CD4-positive, CD25-positive, alpha-beta regulatory T cell (primary cell): Measurements from ENCODE around the gene MTCP1. TPM values are rescaled to one million over a fixed set of nuclear protein-coding genes. Genes with fewer than 3 reads are reported as not detected.

Source experiments
- ATAC-seq, 2 donors: fragments of 150-1000 bp; cut with Tn5 transposase; one replicate each; pipeline ENCODE4 v1.10.0; 2021; ENCODE audit warnings: low read depth in 2 of 2, moderate number of reproducible peaks in 2 of 2, moderate library complexity in 1 of 2
- DNase-seq, 3 donors: peaks; one replicate each; pipeline versions ENCODE4 v3.0.0 to v3.0.0-alpha.2; 2012 to 2022; ENCODE audit warnings: mixed read lengths in 1 of 3
- H3K27ac ChIP-seq: one replicate; pipeline ENCODE4 v1.7.0; 2013; ENCODE audit warnings: mild to moderate bottlenecking, low read length; ENCODE audit not compliant: insufficient read depth, poor library complexity, severe bottlenecking
- H3K27me3 ChIP-seq: one replicate; pipeline ENCODE4 v1.7.0; 2013; ENCODE audit warnings: low read length; ENCODE audit not compliant: control insufficient read depth, insufficient read depth
- H3K36me3 ChIP-seq: one replicate; pipeline ENCODE4 v1.7.0; 2013; ENCODE audit warnings: mild to moderate bottlenecking, low read length, moderate library complexity; ENCODE audit not compliant: control insufficient read depth, insufficient read depth
- H3K4me1 ChIP-seq: 2 replicates; pipeline ENCODE4 v1.7.0; 2013; ENCODE audit warnings: mild to moderate bottlenecking, low read length; ENCODE audit not compliant: insufficient read depth, control insufficient read depth, poor library complexity, severe bottlenecking
- H3K4me3 ChIP-seq: one replicate; pipeline ENCODE4 v1.7.0; 2013; ENCODE audit warnings: low read depth, mild to moderate bottlenecking, low read length, moderate library complexity
- H3K9me3 ChIP-seq, 2 experiments: 1 replicate in 1 of 2; 2 replicates in 1 of 2; pipeline ENCODE4 v1.7.0; 2013; ENCODE audit warnings: low read length in 2 of 2, mild to moderate bottlenecking in 1 of 2, moderate library complexity in 1 of 2; ENCODE audit not compliant: control insufficient read depth in 2 of 2
- H3K27ac Mint-ChIP-seq, 3 donors: one replicate each; pipeline ENCODE4 v1.8.0; 2020 to 2022; ENCODE audit warnings: mild to moderate bottlenecking in 3 of 3, mixed read lengths in 3 of 3, moderate library complexity in 2 of 3
- H3K27me3 Mint-ChIP-seq: one replicate; pipeline ENCODE4 v1.8.0; 2022; ENCODE audit warnings: mild to moderate bottlenecking, mixed read lengths
- H3K36me3 Mint-ChIP-seq: one replicate; pipeline ENCODE4 v1.8.0; 2020; ENCODE audit warnings: mixed read lengths
- H3K4me1 Mint-ChIP-seq, 4 donors: one replicate each; pipeline ENCODE4 v1.8.0; 2020 to 2022; ENCODE audit warnings: mixed read lengths in 4 of 4, mild to moderate bottlenecking in 1 of 4
- H3K4me3 Mint-ChIP-seq, 4 donors: one replicate each; pipeline ENCODE4 v1.8.0; 2020 to 2022; ENCODE audit warnings: mild to moderate bottlenecking in 4 of 4, mixed read lengths in 4 of 4, moderate library complexity in 3 of 4
- H3K9me3 Mint-ChIP-seq, 7 donors: one replicate each; pipeline ENCODE4 v1.8.0; 2020 to 2022; ENCODE audit warnings: mixed read lengths in 7 of 7, mild to moderate bottlenecking in 3 of 7, moderate library complexity in 2 of 7
- polyA plus RNA-seq, 4 donors: library from polyadenylated mRNA; unstranded; fragments of 300-500 nt; fragmentation: Illumina TruSeq; gene quantifications; one replicate each; pipeline ENCODE4 v1.2.3, GENCODE V29; 2021
- total RNA-seq: library from RNA; stranded (reverse); gene quantifications from one replicate; pipeline ENCODE4 v1.2.3, GENCODE V29; 2022

The MTCP1 gene, protein sequence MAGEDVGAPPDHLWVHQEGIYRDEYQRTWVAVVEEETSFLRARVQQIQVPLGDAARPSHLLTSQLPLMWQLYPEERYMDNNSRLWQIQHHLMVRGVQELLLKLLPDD
- total RNA-seq (16.1 TPM), polyA plus RNA-seq (10 to 100 TPM; 23.5 to 30.6 (median 25.7) TPM)

DNA sequence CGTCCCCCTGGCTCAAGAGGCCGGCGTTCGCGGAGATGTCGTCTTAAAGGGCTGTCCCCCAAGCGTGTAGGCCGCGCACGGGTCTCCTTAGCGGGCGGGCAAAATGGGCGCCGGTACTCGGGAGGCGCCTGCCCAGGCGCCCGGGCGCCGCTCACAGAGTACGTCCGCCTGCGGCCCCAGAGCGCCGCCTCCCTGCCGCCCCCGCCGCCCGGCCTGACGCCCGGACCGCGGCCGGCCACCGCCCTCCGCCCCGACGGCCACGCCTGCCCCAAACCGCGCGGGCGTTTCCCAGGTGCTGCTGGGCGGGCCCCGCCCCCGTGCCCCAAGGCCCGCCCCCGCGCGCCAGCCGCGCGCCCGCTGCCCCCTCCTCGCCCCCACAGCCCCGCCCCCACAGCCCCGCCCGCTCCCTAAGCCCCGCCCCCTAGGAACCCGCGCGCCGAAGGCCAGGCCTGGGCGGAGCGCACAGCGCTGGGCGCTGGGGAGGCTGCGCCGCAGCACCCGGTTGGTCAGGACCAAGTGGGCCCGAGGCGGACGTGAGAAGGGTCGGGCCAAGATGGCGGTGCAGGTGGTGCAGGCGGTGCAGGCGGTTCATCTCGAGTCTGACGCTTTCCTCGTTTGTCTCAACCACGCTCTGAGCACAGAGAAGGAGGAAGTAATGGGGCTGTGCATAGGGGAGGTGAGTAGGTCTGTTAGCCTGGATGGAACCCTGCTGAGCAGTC lies at the start of gene MTCP1, which contains the start of the genes BRCC3 and CMC4:
MTCP1 (minus strand) TSS at position 162 of the 719 bp plus-strand sequence. CDS start 5,126 bp downstream, outside the sequence.
BRCC3 (plus strand) TSS at position 534 of the 719 bp plus-strand sequence; CDS start at position 554, 20 bp downstream.
CMC4 (minus strand) TSS at position 162 of the 719 bp plus-strand sequence. CDS start 7,113 bp downstream, outside the sequence.
- Mint-ChIP-seq H3K9me3 (peaks cover 0 to 2% (median 0%) of the 10 kb centered on the region in 7 donors), H3K27me3 (no peaks in the 10 kb centered on the region), H3K4me3 (peak within 1 kb of the TSS; percentile 89 to 97 (median 94)), H3K36me3 (peaks cover 12% of the 10 kb centered on the region), H3K27ac (peak within 1 kb of the TSS; percentile 89 to 94 (median 93)), H3K4me1 (peaks cover 9 to 60% (median 43%) of the 10 kb centered on the region in 4 donors)
- H3K9me3 ChIP-seq, result no peaks in the 10 kb centered on the region
- H3K4me1 ChIP-seq, result peaks cover 31% of the 10 kb centered on the region
- H3K27me3 ChIP-seq, result no peaks in the 10 kb centered on the region
- peak within 1 kb of the TSS; percentile 92 for H3K4me3 ChIP-seq
- H3K36me3 ChIP-seq, result peaks cover 7% of the 10 kb centered on the region
- ATAC-seq (peak; percentile 81 to 82), DNase-seq (peak; percentile 73 to 84 (median 76))
- H3K27ac ChIP-seq, result peak within 1 kb of the TSS; percentile 82

DNA sequence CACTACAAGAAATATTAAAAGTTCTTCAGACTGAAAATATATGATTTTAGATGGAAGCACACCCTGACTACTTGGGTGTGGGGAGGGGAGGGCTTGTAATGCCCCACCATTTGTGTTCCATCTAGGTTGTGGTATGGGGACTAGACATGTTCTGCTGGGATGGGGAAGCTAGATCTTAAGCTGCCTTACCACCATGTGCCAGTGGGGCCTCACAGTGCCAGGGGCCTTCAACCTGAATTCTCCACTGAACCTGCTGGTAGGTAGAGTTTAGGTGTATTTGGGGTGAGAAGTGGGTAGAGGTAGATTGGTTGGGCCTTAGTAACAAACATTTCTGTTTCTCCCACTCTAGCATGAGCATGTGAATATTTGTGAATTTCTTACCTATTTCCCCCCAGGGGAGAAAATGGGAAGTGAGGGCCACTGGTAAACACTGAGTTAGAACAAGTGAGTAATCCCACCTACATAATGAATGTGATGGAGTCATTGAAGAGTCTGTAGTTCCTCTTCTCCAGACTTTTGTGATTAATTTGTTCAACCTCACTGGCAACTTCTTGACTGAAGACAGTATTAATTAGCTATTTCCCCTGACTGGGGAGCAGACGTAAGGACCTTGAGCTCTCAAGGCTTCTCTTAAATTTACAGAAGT lies 44.4 kb upstream of the MTCP1 start:
- H3K4me1 Mint-ChIP-seq, result peaks cover 0 to 4% (median 0%) of the 10 kb centered on the region in 4 donors
- Histone ChIP-seq H3K4me3 (no peak overlapping the region), H3K27ac (no peak overlapping the region), H3K9me3 (no peaks in the 10 kb centered on the region), H3K27me3 (no peaks in the 10 kb centered on the region), H3K4me1 (no peaks in the 10 kb centered on the region), H3K36me3 (peaks cover 20% of the 10 kb centered on the region)
- no peaks in the 10 kb centered on the region for H3K27me3 Mint-ChIP-seq
- ATAC-seq (no peak), DNase-seq (no peak)
- no peak overlapping the region for H3K27ac Mint-ChIP-seq
- no peak overlapping the region for H3K4me3 Mint-ChIP-seq
- no peaks in the 10 kb centered on the region for H3K9me3 Mint-ChIP-seq
- peaks cover 6% of the 10 kb centered on the region for H3K36me3 Mint-ChIP-seq

DNA sequence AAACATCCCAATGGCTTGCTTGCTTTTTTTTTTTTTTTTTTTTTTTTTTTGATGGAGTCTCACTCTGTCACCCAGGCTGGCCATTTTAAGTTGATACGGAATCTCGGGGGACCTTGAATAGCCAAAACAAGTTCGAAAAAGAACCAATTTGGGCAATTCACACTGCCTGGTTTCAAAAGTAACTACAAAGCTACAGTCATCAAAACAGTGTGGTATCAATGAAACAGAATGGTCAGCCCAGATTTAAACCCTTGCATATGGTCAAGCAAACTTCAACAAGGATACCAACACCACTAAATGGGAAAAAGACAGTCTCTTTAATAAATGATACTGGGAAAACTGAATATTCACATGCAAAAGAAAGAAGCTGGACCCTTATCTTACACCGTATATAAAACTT lies 42.2 kb upstream of the MTCP1 start:
- Mint-ChIP-seq H3K27ac (no peak overlapping the region), H3K4me3 (no peak overlapping the region), H3K9me3 (no peaks in the 10 kb centered on the region), H3K27me3 (no peaks in the 10 kb centered on the region), H3K4me1 (peaks cover 0 to 8% (median 0%) of the 10 kb centered on the region in 4 donors), H3K36me3 (peaks cover 6% of the 10 kb centered on the region)
- Histone ChIP-seq H3K27me3 (no peaks in the 10 kb centered on the region), H3K27ac (no peak overlapping the region), H3K9me3 (no peaks in the 10 kb centered on the region), H3K36me3 (peaks cover 11% of the 10 kb centered on the region), H3K4me3 (no peak overlapping the region), H3K4me1 (no peaks in the 10 kb centered on the region)
- DNase-seq, result no peak
- ATAC-seq, result no peak

DNA sequence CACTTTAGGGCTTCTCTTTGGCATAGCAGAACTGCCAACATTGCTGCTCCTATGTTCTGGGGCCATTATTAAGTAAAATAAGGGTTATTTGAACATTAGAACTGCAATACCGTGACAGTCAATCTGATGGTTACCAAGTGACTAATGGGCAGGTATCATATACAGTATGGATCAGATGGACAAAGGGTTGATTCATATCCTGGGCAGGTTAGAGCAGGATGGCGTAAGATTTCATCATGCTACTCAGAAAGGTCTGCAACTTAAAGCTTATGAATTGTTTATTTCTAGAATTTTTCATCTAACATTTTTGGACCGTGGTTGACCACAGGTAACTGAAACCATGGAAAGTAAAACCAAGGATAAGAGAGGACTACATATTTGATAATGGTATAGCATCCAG lies 41.2 kb upstream of the MTCP1 start:
- Histone ChIP-seq H3K4me3 (no peak overlapping the region), H3K27me3 (no peaks in the 10 kb centered on the region), H3K27ac (no peak overlapping the region), H3K36me3 (peaks cover 15% of the 10 kb centered on the region), H3K9me3 (no peaks in the 10 kb centered on the region), H3K4me1 (no peaks in the 10 kb centered on the region)
- Mint-ChIP-seq H3K27ac (no peak overlapping the region), H3K4me1 (peaks cover 0 to 8% (median 0%) of the 10 kb centered on the region in 4 donors), H3K4me3 (no peak overlapping the region), H3K9me3 (no peaks in the 10 kb centered on the region), H3K27me3 (no peaks in the 10 kb centered on the region), H3K36me3 (peaks cover 4% of the 10 kb centered on the region)
- ATAC-seq (no peak), DNase-seq (no peak)

DNA sequence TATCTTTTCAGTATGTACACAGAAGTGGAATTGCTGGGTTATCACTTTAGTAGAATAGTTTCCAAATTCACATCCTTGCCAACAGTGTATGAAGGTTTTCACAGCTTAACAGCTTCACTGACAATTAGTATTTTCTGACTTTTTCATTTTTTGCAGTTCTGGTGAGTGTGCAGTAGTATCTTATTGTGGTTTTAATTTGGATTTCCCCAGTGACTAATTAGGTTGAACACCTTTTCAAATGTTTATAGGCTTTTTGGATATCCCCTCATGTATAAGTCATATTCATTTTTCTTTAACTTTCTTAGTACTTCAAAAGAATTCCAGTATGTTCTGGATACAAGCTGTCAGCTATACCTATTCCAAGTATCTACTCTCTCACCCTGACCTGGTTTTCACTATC lies 37.5 kb upstream of the MTCP1 start:
- DNase-seq (no peak), ATAC-seq (no peak)
- H3K36me3 Mint-ChIP-seq, result peaks cover 4% of the 10 kb centered on the region
- Histone ChIP-seq H3K4me3 (no peak overlapping the region), H3K27me3 (no peaks in the 10 kb centered on the region), H3K27ac (no peak overlapping the region), H3K9me3 (no peaks in the 10 kb centered on the region), H3K4me1 (no peaks in the 10 kb centered on the region), H3K36me3 (peaks cover 7% of the 10 kb centered on the region)
- H3K4me1 Mint-ChIP-seq, result peaks cover 2 to 16% (median 6%) of the 10 kb centered on the region in 4 donors
- H3K4me3 Mint-ChIP-seq, result no peak overlapping the region
- H3K27me3 Mint-ChIP-seq, result no peaks in the 10 kb centered on the region
- no peak overlapping the region for H3K27ac Mint-ChIP-seq
- H3K9me3 Mint-ChIP-seq, result no peaks in the 10 kb centered on the region

DNA sequence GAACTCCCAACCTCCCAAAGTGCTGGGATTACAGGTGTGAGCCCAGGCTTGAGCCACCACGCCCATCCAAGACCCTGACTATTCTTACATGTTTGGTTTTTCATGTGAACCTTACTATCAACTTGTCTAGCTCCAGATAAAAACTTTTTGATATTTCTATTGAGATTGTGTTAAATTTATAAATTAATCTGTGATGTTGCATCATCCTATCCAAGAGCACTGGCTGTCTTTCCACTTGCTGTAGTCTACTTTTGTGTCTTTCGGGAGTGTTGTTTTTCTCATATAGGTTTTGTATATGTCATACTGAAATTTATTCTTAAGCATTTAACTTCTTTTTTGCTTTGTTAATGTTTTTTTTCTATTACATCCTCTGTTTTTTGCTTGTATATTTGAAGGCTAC lies 35.0 kb upstream of the MTCP1 start:
- H3K9me3 Mint-ChIP-seq, result no peaks in the 10 kb centered on the region

DNA sequence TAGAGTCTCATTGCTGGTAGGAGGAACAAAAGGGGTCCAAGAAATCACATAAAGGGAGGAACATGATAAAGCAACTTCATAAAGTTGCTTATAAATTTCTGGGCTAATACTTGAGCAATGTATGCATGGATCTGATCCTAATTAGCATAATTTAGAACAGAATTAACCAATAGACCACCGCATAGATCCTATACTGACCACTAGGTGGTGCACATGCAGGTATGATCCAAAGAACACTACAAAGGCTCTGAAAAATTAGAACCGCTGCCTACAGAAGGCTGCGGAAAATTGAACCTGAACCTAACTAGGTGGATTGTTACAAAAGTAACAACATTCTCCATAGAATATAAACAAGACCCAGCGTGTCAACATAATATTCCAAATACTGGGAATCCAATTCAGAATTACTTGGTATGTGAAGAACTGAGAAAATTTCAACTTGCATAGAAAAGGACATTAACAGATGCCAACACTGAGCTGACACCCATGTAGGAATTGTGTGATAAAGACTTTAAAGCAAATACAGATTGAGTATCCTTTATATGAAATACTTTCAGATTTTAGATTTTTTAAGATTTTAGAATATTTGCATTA lies 23.6 kb upstream of the MTCP1 start:
- Histone ChIP-seq H3K27me3 (no peaks in the 10 kb centered on the region), H3K4me3 (no peak overlapping the region), H3K36me3 (peaks cover 7% of the 10 kb centered on the region), H3K9me3 (no peaks in the 10 kb centered on the region), H3K4me1 (no peaks in the 10 kb centered on the region), H3K27ac (no peak overlapping the region)
- Mint-ChIP-seq H3K27me3 (no peaks in the 10 kb centered on the region), H3K27ac (no peak overlapping the region), H3K9me3 (peaks cover 0 to 2% (median 0%) of the 10 kb centered on the region in 7 donors), H3K4me1 (peaks cover 0 to 8% (median 3%) of the 10 kb centered on the region in 4 donors), H3K36me3 (peaks cover 6% of the 10 kb centered on the region), H3K4me3 (no peak overlapping the region)
- ATAC-seq, result peak; percentile 60 to 65
- DNase-seq, result peak in 2 of 3 donors; percentile 51 to 61

More for the DNA sequence above, 35.0 kb upstream of the MTCP1 start:
- H3K4me1 Mint-ChIP-seq, result peaks cover 2 to 12% (median 9%) of the 10 kb centered on the region in 4 donors
- peaks cover 7% of the 10 kb centered on the region for H3K36me3 ChIP-seq
- H3K4me3 Mint-ChIP-seq, result no peak overlapping the region
- no peaks in the 10 kb centered on the region for H3K27me3 Mint-ChIP-seq
- no peak overlapping the region for H3K4me3 ChIP-seq
- no peaks in the 10 kb centered on the region for H3K4me1 ChIP-seq
- H3K27me3 ChIP-seq, result no peaks in the 10 kb centered on the region
- H3K27ac Mint-ChIP-seq, result no peak overlapping the region
- H3K36me3 Mint-ChIP-seq, result peaks cover 4% of the 10 kb centered on the region
- DNase-seq (no peak), ATAC-seq (no peak)
- H3K9me3 ChIP-seq, result no peaks in the 10 kb centered on the region
- H3K27ac ChIP-seq, result no peak overlapping the region
